ENCODE measurements around the gene DENND1A. TPM values are rescaled to one million over a fixed set of nuclear protein-coding genes. Genes with fewer than 3 reads are reported as not detected.

DENND1A gene
- polyA plus RNA-seq, 2 of the 4 experiments (the other 2 are of a cell fraction), result 15.1 to 21.9 TPM

DNA sequence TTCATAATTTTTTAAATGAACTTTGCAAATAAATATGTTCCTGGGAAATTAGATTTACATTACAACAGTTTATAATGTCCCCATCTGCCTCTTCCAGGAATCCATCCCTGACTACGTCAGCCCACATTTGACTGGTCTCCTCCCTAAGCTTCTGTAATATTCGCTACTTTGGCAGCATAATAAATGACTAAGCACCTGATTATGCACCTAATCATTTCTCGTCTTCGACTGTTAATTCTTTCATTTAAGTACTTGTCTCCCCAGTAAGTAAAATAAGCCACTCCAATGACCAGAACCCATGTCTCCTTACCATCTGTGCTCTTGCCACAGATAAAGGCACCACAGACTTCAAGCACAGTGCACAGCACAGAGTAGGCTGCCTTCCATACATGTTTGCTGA is 122.7 kb downstream of the DENND1A start:
- WGBS (ENCODE audit: missing lambda C conversion rate), result 84% methylated on average over 4 of the region's 4 CpGs
- TF ChIP-seq PHF8 (IDR thresholded peaks at IDR 0.05; ENCODE audit: borderline replicate concordance, low read depth), result no peak
- TF ChIP-seq HDAC2 (IDR thresholded peaks at IDR 0.05), result no peak
- no peak for TF ChIP-seq JUN (IDR thresholded peaks at IDR 0.05)
- no peak for TF ChIP-seq TP53 (CRISPR knock-in tag; IDR thresholded peaks at IDR 0.05)
- TF ChIP-seq CBX8 (IDR thresholded peaks at IDR 0.05), result no peak
- TF ChIP-seq NR3C1 (IDR thresholded peaks at IDR 0.05), result no peak
- DNase-seq (ENCODE audit: low read depth in 1 of 2, low spot score in 1 of 2) (no peak), ATAC-seq (no peak), FAIRE-seq (no peak)
- ChIA-PET POLR2A (no interaction called here), CTCF (no interaction called here)
- no peaks in the 10 kb centered on the region for H3K9me3 ChIP-seq
- no peak overlapping the region for H3K4me2 ChIP-seq
- no peak overlapping the region for H3K27ac ChIP-seq
- no peaks in the 10 kb centered on the region for H3K4me1 ChIP-seq
- no peak overlapping the region for H3K4me3 ChIP-seq

GRCh38 chr9:123806829-123807228 is 123.1 kb downstream of the DENND1A start:
- Histone ChIP-seq H3K27ac (no peak overlapping the region), H3K4me3 (no peak overlapping the region), H3K4me1 (no peaks in the 10 kb centered on the region), H3K4me2 (no peak overlapping the region), H3K9me3 (no peaks in the 10 kb centered on the region)
- POLR2A ChIA-PET, result no interaction called here
- TF ChIP-seq HOXB13 (CRISPR knock-in tag; IDR thresholded peaks at IDR 0.05; ENCODE audit: low read depth) (no peak), SMC3 (IDR thresholded peaks at IDR 0.05) (no peak), ESRRA (IDR thresholded peaks at IDR 0.05; ENCODE audit: borderline replicate concordance, low read length) (no peak), CBX8 (IDR thresholded peaks at IDR 0.05) (no peak), ZFP36 (IDR thresholded peaks at IDR 0.05; ENCODE audit: borderline replicate concordance, partially characterized antibody) (no peak), HOXB5 (CRISPR knock-in tag; IDR thresholded peaks at IDR 0.05) (no peak), HEYL (CRISPR knock-in tag; IDR thresholded peaks at IDR 0.05) (no peak), NFE2L2 (conservative IDR thresholded peaks at IDR 0.05; ENCODE audit: low read length) (no peak), HDAC2 (IDR thresholded peaks at IDR 0.05) (no peak), RARB (CRISPR knock-in tag; IDR thresholded peaks at IDR 0.05) (no peak), NPAS2 (CRISPR knock-in tag; IDR thresholded peaks at IDR 0.05; ENCODE audit: borderline replicate concordance) (no peak), RFX5 (IDR thresholded peaks at IDR 0.05) (no peak), USF2 (IDR thresholded peaks at IDR 0.05) (no peak), EHF (CRISPR knock-in tag; IDR thresholded peaks at IDR 0.05) (no peak), KDM1A (IDR thresholded peaks at IDR 0.05; ENCODE audit: low read depth) (no peak), RAD21 (conservative IDR thresholded peaks at IDR 0.05 in 1 of 2, IDR thresholded peaks at IDR 0.05 in 1 of 2) (no peak), HES2 (IDR thresholded peaks at IDR 0.05) (no peak), PHF8 (IDR thresholded peaks at IDR 0.05; ENCODE audit: borderline replicate concordance, low read depth) (no peak), TFCP2L1 (CRISPR knock-in tag; IDR thresholded peaks at IDR 0.05) (no peak)
- TF ChIP-seq, protein P1, sequence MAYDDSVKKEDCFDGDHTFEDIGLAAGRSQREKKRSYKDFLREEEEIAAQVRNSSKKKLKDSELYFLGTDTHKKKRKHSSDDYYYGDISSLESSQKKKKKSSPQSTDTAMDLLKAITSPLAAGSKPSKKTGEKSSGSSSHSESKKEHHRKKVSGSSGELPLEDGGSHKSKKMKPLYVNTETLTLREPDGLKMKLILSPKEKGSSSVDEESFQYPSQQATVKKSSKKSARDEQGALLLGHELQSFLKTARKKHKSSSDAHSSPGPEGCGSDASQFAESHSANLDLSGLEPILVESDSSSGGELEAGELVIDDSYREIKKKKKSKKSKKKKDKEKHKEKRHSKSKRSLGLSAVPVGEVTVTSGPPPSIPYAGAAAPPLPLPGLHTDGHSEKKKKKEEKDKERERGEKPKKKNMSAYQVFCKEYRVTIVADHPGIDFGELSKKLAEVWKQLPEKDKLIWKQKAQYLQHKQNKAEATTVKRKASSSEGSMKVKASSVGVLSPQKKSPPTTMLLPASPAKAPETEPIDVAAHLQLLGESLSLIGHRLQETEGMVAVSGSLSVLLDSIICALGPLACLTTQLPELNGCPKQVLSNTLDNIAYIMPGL (CRISPR knock-in tag; IDR thresholded peaks at IDR 0.05; ENCODE audit: borderline replicate concordance), result no peak
- ATAC-seq, result no peak
- no peak for FAIRE-seq
- no peak for DNase-seq (ENCODE audit: low read depth in 1 of 2, low spot score in 1 of 2)
- CTCF ChIA-PET, result no interaction called here

DNA sequence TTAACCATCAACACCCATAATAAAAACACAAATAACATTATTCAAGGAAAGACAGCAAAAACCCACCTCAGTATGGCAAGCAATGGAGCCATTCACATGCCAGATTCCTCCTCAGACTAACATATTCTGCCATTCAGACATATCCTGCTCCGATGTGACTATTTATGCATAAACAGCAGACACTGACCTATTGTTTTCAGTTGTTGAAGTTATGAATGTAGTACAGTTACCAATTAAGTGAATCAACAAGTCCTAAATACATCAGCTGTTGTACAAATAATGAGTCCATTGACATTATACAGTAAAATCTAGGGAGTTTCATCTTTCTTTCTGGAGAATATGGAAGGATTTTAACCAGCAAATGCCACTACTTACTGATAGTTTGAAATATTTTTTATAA is 131.7 kb downstream of the DENND1A start:
- ChIA-PET POLR2A (no interaction called here), CTCF (interaction anchor here (0.6 kb wide), 1 partner anchor 197 kb away, joined by 3 read pairs; no protein-coding TSS in a partner anchor)
- no peak for FAIRE-seq
- no peak overlapping the region for H3K27ac ChIP-seq
- H3K9me3 ChIP-seq, result no peaks in the 10 kb centered on the region
- H3K4me3 ChIP-seq, result no peak overlapping the region
- no peak overlapping the region for H3K4me2 ChIP-seq
- DNase-seq (ENCODE audit: low read depth in 1 of 2, low spot score in 1 of 2), result no peak
- WGBS (ENCODE audit: missing lambda C conversion rate), result 91% methylated on average over 1 of the region's 1 CpG
- ATAC-seq, result no peak
- H3K4me1 ChIP-seq, result peaks cover 7% of the 10 kb centered on the region; the same call in 1 of the 3 replicates
- no peak for TF ChIP-seq ESRRA (IDR thresholded peaks at IDR 0.05; ENCODE audit: borderline replicate concordance, low read length)
- no peak for TF ChIP-seq EP300 (IDR thresholded peaks at IDR 0.05)
- TF ChIP-seq NPAS2 (CRISPR knock-in tag; IDR thresholded peaks at IDR 0.05; ENCODE audit: borderline replicate concordance), result no peak
- no peak for TF ChIP-seq HOXB5 (CRISPR knock-in tag; IDR thresholded peaks at IDR 0.05)
- no peak for TF ChIP-seq USF2 (IDR thresholded peaks at IDR 0.05)
- TF ChIP-seq SREBF2 (IDR thresholded peaks at IDR 0.05), result no peak
- no peak for TF ChIP-seq FOSL2 (IDR thresholded peaks at IDR 0.05)
- TF ChIP-seq FOSL2 (CRISPR knock-in tag; IDR thresholded peaks at IDR 0.05), result no peak
- no peak for TF ChIP-seq RFX5 (IDR thresholded peaks at IDR 0.05)
- TF ChIP-seq FOXS1 (CRISPR knock-in tag; IDR thresholded peaks at IDR 0.05), result no peak
- no peak for TF ChIP-seq KDM5A (IDR thresholded peaks at IDR 0.05)
- no peak for TF ChIP-seq POLR2A (IDR thresholded peaks at IDR 0.05; ENCODE audit: low read length)
- TF ChIP-seq CEBPB (IDR thresholded peaks at IDR 0.05), result no peak
- no peak for TF ChIP-seq RAD21 (conservative IDR thresholded peaks at IDR 0.05 in 1 of 2, IDR thresholded peaks at IDR 0.05 in 1 of 2)
